AG10803 (cell line): ENCODE measurements around the gene RAD51B.

Experiments
- DNase-seq: peaks from one replicate; pipeline ENCODE4 v3.0.0; 2010; ENCODE audit warnings: low read depth
- H3K4me3 ChIP-seq: 2 replicates; pipeline ENCODE4 v1.5.1; 2011; ENCODE audit warnings: mild to moderate bottlenecking, low read length, control low read depth
- CTCF ChIP-seq: conservative IDR thresholded peaks from 2 replicates; pipeline ENCODE4 v1.5.1; 2011; ENCODE audit warnings: mild to moderate bottlenecking, low read length, control low read depth, inconsistent platforms

RAD51B gene

GRCh38 chr14:68192935-68193334, 373.4 kb downstream of the RAD51B start:
- TF ChIP-seq CTCF = no peak
- DNase-seq = no peak
- no peak overlapping the region for H3K4me3 ChIP-seq

GRCh38 chr14:68193970-68194681, 374.5 kb downstream of the RAD51B start:
- no peak overlapping the region for H3K4me3 ChIP-seq
- no peak for TF ChIP-seq CTCF
- no peak for DNase-seq

GRCh38 chr14:68195126-68195525, 375.5 kb downstream of the RAD51B start:
- no peak for TF ChIP-seq CTCF
- no peak overlapping the region for H3K4me3 ChIP-seq
- no peak for DNase-seq

- no peak for TF ChIP-seq CTCF
- DNase-seq = no peak
- no peak overlapping the region for H3K4me3 ChIP-seq
Observed at GRCh38 chr14:68198713-68199495, 379.3 kb downstream of the RAD51B start.

- no peak for TF ChIP-seq CTCF
- H3K4me3 ChIP-seq = no peak overlapping the region
- DNase-seq = no peak
Observed at GRCh38 chr14:68199554-68200151, 380.1 kb downstream of the RAD51B start.

- no peak for TF ChIP-seq CTCF
- no peak overlapping the region for H3K4me3 ChIP-seq
- no peak for DNase-seq
Observed at GRCh38 chr14:68203871-68204270, 384.3 kb downstream of the RAD51B start.
